Keratinocyte (primary cell): ENCODE measurements around the gene TOM1L2. TPM values are rescaled to one million over a fixed set of nuclear protein-coding genes. Genes with fewer than 3 reads are reported as not detected.

Experiments
- DNase-seq: peaks from one replicate; pipeline ENCODE4 v3.0.0-alpha.2; 2011; ENCODE audit warnings: low read depth, missing footprints, low spot score
- FAIRE-seq: peaks from 2 replicates; lab custom pipeline; 2011; peaks lifted over from hg19 to GRCh38; lab: Jason Lieb, UNC
- H2AFZ ChIP-seq: 2 replicates; pipeline ENCODE4 v1.6.0; 2012; ENCODE audit warnings: low read length, control low read depth, inconsistent platforms; ENCODE audit not compliant: control insufficient read depth
- H3K27ac ChIP-seq: 2 replicates; pipeline ENCODE4 v1.5.1; 2011; ENCODE audit warnings: low read length; ENCODE audit not compliant: control insufficient read depth, insufficient read depth
- H3K27me3 ChIP-seq: 3 replicates; pipeline ENCODE4 v1.6.0; 2011; ENCODE audit warnings: low read length; ENCODE audit not compliant: control insufficient read depth, insufficient read depth; ENCODE audit errors: extremely low read depth
- H3K36me3 ChIP-seq, 2 experiments: 2 replicates in 1 of 2; 3 replicates in 1 of 2; pipeline ENCODE4 v1.5.1; 2011; ENCODE audit warnings: low read length in 2 of 2, mild to moderate bottlenecking in 1 of 2; ENCODE audit not compliant: control insufficient read depth in 2 of 2, insufficient read depth in 2 of 2; ENCODE audit errors: extremely low read depth in 1 of 2
- H3K4me1 ChIP-seq: 3 replicates; pipeline ENCODE4 v1.5.1; 2011; ENCODE audit warnings: low read length; ENCODE audit not compliant: control insufficient read depth, insufficient read depth; ENCODE audit errors: extremely low read depth
- H3K4me2 ChIP-seq: 3 replicates; pipeline ENCODE4 v1.6.0; 2011; ENCODE audit warnings: low read depth, low read length; ENCODE audit not compliant: control insufficient read depth, insufficient read depth; ENCODE audit errors: extremely low read depth
- H3K4me3 ChIP-seq, 3 experiments: fragments of 200-600 bp in 1 of 3; sonication (generic) in 1 of 3; 2 replicates in 2 of 3; 3 replicates in 1 of 3; pipeline ENCODE4 v1.5.1; 2011 to 2016; ENCODE audit warnings: low read length in 3 of 3, mild to moderate bottlenecking in 3 of 3, control low read depth in 2 of 3, inconsistent platforms in 1 of 3, low read depth in 1 of 3, mixed read lengths in 1 of 3, mixed run types in 1 of 3, moderate library complexity in 1 of 3; ENCODE audit not compliant: control insufficient read depth in 2 of 3, insufficient read depth in 2 of 3; ENCODE audit errors: extremely low read depth in 1 of 3
- H3K79me2 ChIP-seq: 2 replicates; pipeline ENCODE4 v1.6.0; 2012; ENCODE audit warnings: low read length; ENCODE audit not compliant: control insufficient read depth, insufficient read depth
- H3K9ac ChIP-seq: 3 replicates; pipeline ENCODE4 v1.6.0; 2011; ENCODE audit warnings: low read length; ENCODE audit not compliant: control insufficient read depth, insufficient read depth; ENCODE audit errors: extremely low read depth
- H3K9me1 ChIP-seq: 3 replicates; pipeline ENCODE4 v1.6.0; 2011; ENCODE audit warnings: low read length; ENCODE audit not compliant: control insufficient read depth, insufficient read depth; ENCODE audit errors: extremely low read depth
- H3K9me3 ChIP-seq: 2 replicates; pipeline ENCODE4 v1.5.1; 2012; ENCODE audit warnings: low read depth, low read length; ENCODE audit not compliant: control insufficient read depth
- H4K20me1 ChIP-seq: 3 replicates; pipeline ENCODE4 v1.6.0; 2011; ENCODE audit warnings: low read length; ENCODE audit not compliant: control insufficient read depth, insufficient read depth; ENCODE audit errors: extremely low read depth
- CTCF ChIP-seq, 3 experiments: IDR thresholded peaks in 1 of 3; conservative IDR thresholded peaks in 1 of 3; optimal IDR thresholded peaks in 1 of 3; 2 replicates in 2 of 3; 3 replicates in 1 of 3; pipeline versions ENCODE3 to v1.5.1; 2011; ENCODE audit warnings: low read length in 3 of 3, mild to moderate bottlenecking in 3 of 3, moderate library complexity in 2 of 3, control low read depth in 1 of 3, inconsistent platforms in 1 of 3; ENCODE audit not compliant: insufficient read depth in 2 of 3; ENCODE audit errors: extremely low read depth in 1 of 3
- EZH2 ChIP-seq: IDR thresholded peaks from one replicate; pipeline ENCODE4 v1.6.1; 2012; ENCODE audit warnings: inconsistent platforms, mild to moderate bottlenecking, low read length, moderate library complexity
- dilution Hi-C: fragments of 300-500 bp; cut with MboI; formaldehyde crosslinking; loops from one replicate; pipeline ENCODE4 v1.7.0; 2020; ENCODE audit warnings: low sequenced_read_pairs; ENCODE audit not compliant: extremely low pct_ligation_motif_present
- polyA plus RNA-seq, 5 experiments: library from polyadenylated mRNA; depleted of rRNA in 3 of 5; stranded (reverse) in 3 of 5; stranded (forward) in 1 of 5; unstranded in 1 of 5; fragments of >200 nt; gene quantifications; 1 replicate in 1 of 5; 2 replicates in 3 of 5; 3 replicates in 1 of 5; pipeline versions ENCODE4 v1.2.1 to v1.2.3, GENCODE V29; 2011 to 2012; ENCODE audit warnings: missing spikeins in 2 of 5, low read depth in 1 of 5, low replicate concordance in 1 of 5

Gene TOM1L2
- polyA plus RNA-seq, 1 donor (not counting 4 experiments of a cell fraction or from before 2014, with no cell fraction given), result 36.3 TPM

DNA sequence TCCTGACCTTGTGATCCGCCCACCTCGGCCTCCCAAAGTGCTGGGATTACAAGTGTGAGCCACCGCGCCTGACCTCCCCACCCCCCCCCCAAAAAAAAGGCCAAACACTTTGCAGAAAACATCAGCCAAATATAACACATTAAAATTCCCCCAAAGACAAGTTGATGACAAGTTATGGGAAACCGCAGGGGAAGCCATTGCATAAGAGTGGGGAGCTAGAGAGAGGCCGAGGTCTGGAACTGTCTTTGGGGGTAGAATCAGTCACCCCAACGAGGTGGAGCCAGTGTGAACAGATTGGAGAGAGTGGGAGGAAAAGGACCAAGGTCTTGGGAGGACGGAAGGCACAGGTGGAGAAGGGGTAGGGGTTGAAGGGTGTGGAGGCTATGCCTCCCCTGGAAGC lies 3.2 kb upstream of the TOM1L2 start:
- H2AFZ ChIP-seq, result no peak overlapping the region
- H3K27ac ChIP-seq, result no peak overlapping the region
- H3K9me3 ChIP-seq, result no peaks in the 10 kb centered on the region
- H3K36me3 ChIP-seq, result no peaks in the 10 kb centered on the region
- dilution Hi-C loops, result no loop called here
- H3K9ac ChIP-seq, result no peak overlapping the region
- DNase-seq (no peak), FAIRE-seq (no peak)
- H3K27me3 ChIP-seq, result no peaks in the 10 kb centered on the region
- TF ChIP-seq EZH2, result no peak
- no peak for TF ChIP-seq CTCF (optimal IDR thresholded peaks at IDR 0.05 in 1 of 3, IDR thresholded peaks at IDR 0.05 in 1 of 3, conservative IDR thresholded peaks at IDR 0.05 in 1 of 3; ENCODE audit: extremely low read depth in 1 of 3, insufficient read depth in 2 of 3, low read length in 3 of 3)
- no peak overlapping the region for H3K4me3 ChIP-seq
- H3K4me1 ChIP-seq, result peaks cover 18% of the 10 kb centered on the region
- H3K9me1 ChIP-seq, result peaks cover 3% of the 10 kb centered on the region
- H3K4me2 ChIP-seq, result no peak overlapping the region
- no peaks in the 10 kb centered on the region for H4K20me1 ChIP-seq
- H3K79me2 ChIP-seq, result peaks cover 18% of the 10 kb centered on the region

DNA sequence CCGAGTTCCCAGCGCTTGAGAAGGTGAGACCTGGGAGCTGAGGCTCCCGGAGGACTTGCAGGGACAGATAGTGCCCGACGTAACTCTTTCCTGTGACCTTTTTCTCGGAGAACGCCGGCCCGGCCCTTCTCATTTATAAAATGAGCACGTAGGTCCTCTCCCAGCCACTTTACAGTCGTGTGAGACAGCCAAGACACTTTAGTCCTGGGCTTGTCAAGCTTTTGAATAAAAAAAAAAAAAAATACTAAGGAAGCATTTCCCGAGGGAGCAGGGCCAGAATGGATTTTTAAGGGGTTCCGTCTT lies 703 bp upstream of the TOM1L2 start:
- TF ChIP-seq EZH2 (no peak), CTCF (optimal IDR thresholded peaks at IDR 0.05 in 1 of 3, IDR thresholded peaks at IDR 0.05 in 1 of 3, conservative IDR thresholded peaks at IDR 0.05 in 1 of 3; ENCODE audit: extremely low read depth in 1 of 3, insufficient read depth in 2 of 3, low read length in 3 of 3) (no peak)
- dilution Hi-C loops, result no loop called here
- Histone ChIP-seq H3K36me3 (no peaks in the 10 kb centered on the region), H3K4me1 (peaks cover 20% of the 10 kb centered on the region), H3K4me3 (peak overlapping the region; percentile 42 to 80 (median 79)), H3K4me2 (peak overlapping the region; percentile 87), H3K27ac (peak overlapping the region; percentile 75), H2AFZ (peak overlapping the region; percentile 89), H3K9me1 (peaks cover 3% of the 10 kb centered on the region), H3K79me2 (peaks cover 41% of the 10 kb centered on the region), H3K9me3 (no peaks in the 10 kb centered on the region), H3K9ac (peak overlapping the region; percentile 78), H3K27me3 (no peaks in the 10 kb centered on the region), H4K20me1 (no peaks in the 10 kb centered on the region)
- FAIRE-seq (no peak), DNase-seq (no peak)
